Endothelial cell of umbilical vein (primary cell): ENCODE results near the gene PBX3. TPM values are rescaled to one million over a fixed set of nuclear protein-coding genes. Genes with fewer than 3 reads are reported as not detected.

Experiments used
- BruUV-seq: library from RNA; stranded (reverse); fragments of 400-500 nt; replicated peaks from 2 replicates; lab custom pipeline; 2021; lab: Mats Ljungman, UMichigan
- CTCF ChIA-PET: fragments of 300-600, 350-600 bp; sonication (Branson Sonifier 250); formaldehyde crosslinking; loops from one replicate; lab custom pipeline; 2021; ENCODE audit warnings: antibody characterized with exemption, inconsistent platforms; lab: Charles Lee
- POLR2A ChIA-PET: fragments of 300-600, 350-600 bp; sonication (Branson Sonifier 250); formaldehyde crosslinking; loops from one replicate; lab custom pipeline; 2021; ENCODE audit warnings: antibody characterized with exemption, inconsistent platforms; lab: Charles Lee
- DNase-seq: peaks from one replicate; pipeline ENCODE4 v3.0.0-alpha.2; 2011; ENCODE audit warnings: low read depth, low spot score
- FAIRE-seq: peaks from 2 replicates; lab custom pipeline; 2011; peaks lifted over from hg19 to GRCh38; lab: Jason Lieb, UNC
- H2AFZ ChIP-seq: 2 replicates; pipeline ENCODE4 v1.6.0; 2012; ENCODE audit warnings: low read depth, low read length, control low read depth, inconsistent platforms
- H3K27ac ChIP-seq: 2 replicates; pipeline ENCODE4 v1.5.1; 2011; ENCODE audit warnings: low read depth, mild to moderate bottlenecking, control low read depth, low read length, moderate library complexity; ENCODE audit not compliant: insufficient read depth
- H3K27me3 ChIP-seq, 2 experiments: 2 replicates each; pipeline versions ENCODE4 v1.6.0 to v1.6.1; 2011; ENCODE audit warnings: low read length in 2 of 2, mixed read lengths in 1 of 2; ENCODE audit not compliant: control insufficient read depth in 2 of 2, insufficient read depth in 2 of 2
- H3K36me3 ChIP-seq, 2 experiments: 2 replicates in 1 of 2; 3 replicates in 1 of 2; pipeline ENCODE4 v1.5.1; 2011; ENCODE audit warnings: low read length in 2 of 2, mild to moderate bottlenecking in 1 of 2, moderate library complexity in 1 of 2; ENCODE audit not compliant: control insufficient read depth in 2 of 2, insufficient read depth in 2 of 2; ENCODE audit errors: extremely low read depth in 1 of 2
- H3K4me1 ChIP-seq: 3 replicates; pipeline ENCODE4 v1.5.1; 2011; ENCODE audit warnings: mild to moderate bottlenecking, low read length; ENCODE audit not compliant: control insufficient read depth, insufficient read depth; ENCODE audit errors: extremely low read depth
- H3K4me2 ChIP-seq: 2 replicates; pipeline ENCODE4 v1.6.1; 2011; ENCODE audit warnings: low read length, control low read depth, mixed read lengths; ENCODE audit not compliant: insufficient read depth
- H3K4me3 ChIP-seq, 3 experiments: fragments of 200-600 bp in 1 of 3; sonication (generic), shearing (Covaris generic) in 1 of 3; replicated peaks in 1 of 3; 2 replicates each; pipeline ENCODE4 v1.5.1; 2011 to 2016; ENCODE audit warnings: control low read depth in 3 of 3, low read length in 3 of 3, mild to moderate bottlenecking in 2 of 3, inconsistent platforms in 1 of 3, low read depth in 1 of 3, moderate library complexity in 1 of 3; ENCODE audit not compliant: insufficient read depth in 1 of 3
- H3K79me2 ChIP-seq: 2 replicates; pipeline ENCODE4 v1.6.0; 2012; ENCODE audit warnings: low read length, inconsistent platforms; ENCODE audit not compliant: control insufficient read depth, insufficient read depth
- H3K9ac ChIP-seq: replicated peaks from 2 replicates; pipeline ENCODE3; 2011; ENCODE audit warnings: low read length, control low read depth; ENCODE audit not compliant: insufficient read depth; ENCODE audit errors: extremely low read depth
- H3K9me1 ChIP-seq: replicated peaks from 3 replicates; pipeline ENCODE4 v1.6.0; 2011; ENCODE audit warnings: mild to moderate bottlenecking, low read length; ENCODE audit not compliant: control insufficient read depth, insufficient read depth; ENCODE audit errors: extremely low read depth
- H3K9me3 ChIP-seq: replicated peaks from 2 replicates; pipeline ENCODE4 v1.5.1; 2012; ENCODE audit warnings: low read length, inconsistent platforms; ENCODE audit not compliant: control insufficient read depth, insufficient read depth
- H4K20me1 ChIP-seq: replicated peaks from 2 replicates; pipeline ENCODE3; 2011; ENCODE audit warnings: mild to moderate bottlenecking, low read length; ENCODE audit not compliant: control insufficient read depth, insufficient read depth; ENCODE audit errors: extremely low read depth
- CTCF ChIP-seq, 2 donors: IDR thresholded peaks; 1 replicate in 1 of 2; 2 replicates in 1 of 2; pipeline ENCODE4 v1.5.1; 2011; ENCODE audit warnings: low read length in 2 of 2, mild to moderate bottlenecking in 2 of 2, moderate library complexity in 2 of 2, control low read depth in 1 of 2, inconsistent platforms in 1 of 2, low read depth in 1 of 2; ENCODE audit not compliant: insufficient read depth in 1 of 2; ENCODE audit errors: extremely low read depth in 1 of 2
- EZH2 ChIP-seq: IDR thresholded peaks from 2 replicates; pipeline ENCODE4 v1.6.1; 2012; ENCODE audit warnings: borderline replicate concordance, low read depth, mild to moderate bottlenecking, moderate library complexity, low read length, inconsistent platforms; ENCODE audit not compliant: severe bottlenecking
- FOS ChIP-seq: IDR thresholded peaks from 2 replicates; pipeline ENCODE4 v1.6.1; 2011; ENCODE audit warnings: mild to moderate bottlenecking, low read length, moderate library complexity, borderline replicate concordance; ENCODE audit not compliant: insufficient read depth
- GATA2 ChIP-seq: IDR thresholded peaks from 2 replicates; pipeline ENCODE4 v1.7.0; 2011; ENCODE audit warnings: low read depth, mild to moderate bottlenecking, moderate library complexity, mixed read lengths, low read length; ENCODE audit not compliant: insufficient read length, insufficient read depth
- JUN ChIP-seq: IDR thresholded peaks from 2 replicates; pipeline ENCODE4 v1.6.1; 2011; ENCODE audit warnings: borderline replicate concordance, low read depth; ENCODE audit not compliant: insufficient read length, insufficient read depth
- MAX ChIP-seq: IDR thresholded peaks from 2 replicates; pipeline ENCODE4 v1.6.1; 2011; ENCODE audit not compliant: insufficient read depth, insufficient read length
- MYC ChIP-seq: IDR thresholded peaks from one replicate; pipeline ENCODE4 v1.6.1; 2011; ENCODE audit warnings: mild to moderate bottlenecking, low read depth, low read length
- POLR2A ChIP-seq: IDR thresholded peaks from 2 replicates; pipeline ENCODE4 v1.6.1; 2012; ENCODE audit warnings: low read depth, mild to moderate bottlenecking, control low read depth, low read length
- POLR2AphosphoS5 ChIP-seq: IDR thresholded peaks from 2 replicates; pipeline ENCODE4 v1.6.1; 2012; ENCODE audit warnings: low read depth, mild to moderate bottlenecking, control low read depth, low read length, moderate library complexity; ENCODE audit not compliant: insufficient read depth
- dilution Hi-C: fragments of 300-500 bp; cut with MboI; formaldehyde crosslinking; loops from one replicate; pipeline ENCODE4 v1.15.0; 2019; ENCODE audit warnings: low sequenced_read_pairs; ENCODE audit not compliant: extremely low pct_ligation_motif_present
- intact Hi-C: fragments of 100-400 bp; cut with micrococcal nuclease; formaldehyde crosslinking; loops from one replicate; pipeline ENCODE4 v1.10.0; 2022
- polyA plus RNA-seq, 4 experiments: library from polyadenylated mRNA; depleted of rRNA in 3 of 4; stranded (reverse) in 3 of 4; unstranded in 1 of 4; fragments of >200 nt; gene quantifications; 2 replicates each; pipeline versions ENCODE4 v1.2.1 to v1.2.3, GENCODE V29; 2011 to 2012; ENCODE audit warnings: missing spikeins in 1 of 4
- total RNA-seq: library from RNA; stranded (reverse); gene quantifications from 2 replicates; pipeline ENCODE4 v1.2.3, GENCODE V29; 2021

PBX3 gene
- total and polyA plus RNA-seq, 2 donors (not counting 3 experiments of a cell fraction or from before 2014, with no cell fraction given), result 18.8 to 42.0 TPM

- Histone ChIP-seq H3K4me3 (no peak overlapping the region), H2AFZ (no peak overlapping the region), H4K20me1 (no peaks in the 10 kb centered on the region), H3K4me2 (no peak overlapping the region), H3K36me3 (no peaks in the 10 kb centered on the region), H3K9ac (no peak overlapping the region), H3K9me1 (no peaks in the 10 kb centered on the region), H3K79me2 (peaks cover 15% of the 10 kb centered on the region), H3K27ac (no peak overlapping the region), H3K27me3 (no peaks in the 10 kb centered on the region), H3K4me1 (no peaks in the 10 kb centered on the region), H3K9me3 (no peaks in the 10 kb centered on the region)
- intact Hi-C loops, result no loop called here
- DNase-seq (no peak), FAIRE-seq (no peak)
- CTCF ChIA-PET, result no interaction called here
- dilution Hi-C loops, result no loop called here
- no TSS peak for BruUV-seq
- POLR2A ChIA-PET, result no interaction called here
- TF ChIP-seq POLR2A, result no peak
- TF ChIP-seq GATA2, result no peak
- no peak for TF ChIP-seq FOS
- no peak for TF ChIP-seq JUN
- TF ChIP-seq EZH2, result no peak
- no peak for TF ChIP-seq POLR2AphosphoS5
- no peak for TF ChIP-seq MAX
- no peak for TF ChIP-seq MYC
- TF ChIP-seq CTCF (IDR thresholded peaks at IDR 0.05; ENCODE audit: extremely low read depth in 1 of 2, insufficient read depth in 1 of 2, low read depth in 1 of 2, low read length in 2 of 2), result no peak
Observed at GRCh38 chr9:125794708-125795107, 47.5 kb downstream of the PBX3 start.
